WTC11 (cell line): Measurements from ENCODE around the gene SVIL.

Source experiments
- CREB1 ChIP-seq: sonication (generic); formaldehyde crosslinking; IDR thresholded peaks from 2 replicates; pipeline ENCODE4 v1.8.0; 2023; ENCODE audit warnings: mild to moderate bottlenecking, missing genetic modification reagents
- NFYB ChIP-seq: sonication (generic); formaldehyde crosslinking; conservative IDR thresholded peaks from 2 replicates; pipeline ENCODE4 v1.8.0; 2022; ENCODE audit warnings: low read depth, missing genetic modification reagents
- NR2C2 ChIP-seq: sonication (generic); formaldehyde crosslinking; IDR thresholded peaks from 2 replicates; pipeline ENCODE4 v1.8.0; 2022; ENCODE audit warnings: mild to moderate bottlenecking, missing genetic modification reagents
- TCF7 ChIP-seq: sonication (generic); formaldehyde crosslinking; IDR thresholded peaks from 2 replicates; pipeline ENCODE4 v1.8.0; 2022; ENCODE audit warnings: mild to moderate bottlenecking, low read depth, missing genetic modification reagents, moderate library complexity
- TF ChIP-seq, protein P1 (sequence below): fragments of 200-600 bp; IDR thresholded peaks from 2 replicates; pipeline ENCODE4 v1.8.0; 2022; ENCODE audit warnings: antibody characterized with exemption
- TF ChIP-seq, protein P2 (sequence below): sonication (generic); formaldehyde crosslinking; IDR thresholded peaks from 2 replicates; pipeline ENCODE4 v1.8.0; 2022; ENCODE audit warnings: mild to moderate bottlenecking, missing genetic modification reagents
- TF ChIP-seq, protein P3 (sequence below): sonication (generic); formaldehyde crosslinking; IDR thresholded peaks from 2 replicates; pipeline ENCODE4 v1.8.1; 2023; ENCODE audit warnings: mild to moderate bottlenecking, missing genetic modification reagents, moderate library complexity

DNA sequence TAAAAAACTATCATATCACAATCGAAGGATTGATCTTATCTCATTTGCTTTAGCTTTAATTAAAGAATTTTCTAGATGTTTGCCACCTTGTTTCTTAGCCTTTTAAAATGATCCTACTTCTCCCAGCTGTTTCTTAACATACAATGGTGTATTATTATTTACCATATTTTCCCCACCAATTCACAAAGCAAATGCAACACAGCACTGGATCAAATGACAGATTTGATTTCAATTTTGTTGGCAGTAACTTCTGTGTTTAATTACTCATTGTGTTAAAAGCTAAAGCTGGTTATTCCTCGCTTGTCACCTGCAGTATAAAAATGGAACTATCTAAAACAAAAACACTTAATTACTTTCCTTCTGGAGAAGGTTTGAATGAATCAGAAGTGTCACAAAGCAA lies 19.6 kb downstream of the SVIL start:
- TF ChIP-seq TCF7 (CRISPR knock-in tag) (no peak), CREB1 (CRISPR knock-in tag) (no peak), NFYB (no peak), NR2C2 (CRISPR knock-in tag) (no peak)
- TF ChIP-seq, protein P1, sequence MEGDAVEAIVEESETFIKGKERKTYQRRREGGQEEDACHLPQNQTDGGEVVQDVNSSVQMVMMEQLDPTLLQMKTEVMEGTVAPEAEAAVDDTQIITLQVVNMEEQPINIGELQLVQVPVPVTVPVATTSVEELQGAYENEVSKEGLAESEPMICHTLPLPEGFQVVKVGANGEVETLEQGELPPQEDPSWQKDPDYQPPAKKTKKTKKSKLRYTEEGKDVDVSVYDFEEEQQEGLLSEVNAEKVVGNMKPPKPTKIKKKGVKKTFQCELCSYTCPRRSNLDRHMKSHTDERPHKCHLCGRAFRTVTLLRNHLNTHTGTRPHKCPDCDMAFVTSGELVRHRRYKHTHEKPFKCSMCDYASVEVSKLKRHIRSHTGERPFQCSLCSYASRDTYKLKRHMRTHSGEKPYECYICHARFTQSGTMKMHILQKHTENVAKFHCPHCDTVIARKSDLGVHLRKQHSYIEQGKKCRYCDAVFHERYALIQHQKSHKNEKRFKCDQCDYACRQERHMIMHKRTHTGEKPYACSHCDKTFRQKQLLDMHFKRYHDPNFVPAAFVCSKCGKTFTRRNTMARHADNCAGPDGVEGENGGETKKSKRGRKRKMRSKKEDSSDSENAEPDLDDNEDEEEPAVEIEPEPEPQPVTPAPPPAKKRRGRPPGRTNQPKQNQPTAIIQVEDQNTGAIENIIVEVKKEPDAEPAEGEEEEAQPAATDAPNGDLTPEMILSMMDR, result no peak
- TF ChIP-seq, protein P2, sequence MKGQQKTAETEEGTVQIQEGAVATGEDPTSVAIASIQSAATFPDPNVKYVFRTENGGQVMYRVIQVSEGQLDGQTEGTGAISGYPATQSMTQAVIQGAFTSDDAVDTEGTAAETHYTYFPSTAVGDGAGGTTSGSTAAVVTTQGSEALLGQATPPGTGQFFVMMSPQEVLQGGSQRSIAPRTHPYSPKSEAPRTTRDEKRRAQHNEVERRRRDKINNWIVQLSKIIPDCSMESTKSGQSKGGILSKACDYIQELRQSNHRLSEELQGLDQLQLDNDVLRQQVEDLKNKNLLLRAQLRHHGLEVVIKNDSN (CRISPR knock-in tag), result no peak
- TF ChIP-seq, protein P3, sequence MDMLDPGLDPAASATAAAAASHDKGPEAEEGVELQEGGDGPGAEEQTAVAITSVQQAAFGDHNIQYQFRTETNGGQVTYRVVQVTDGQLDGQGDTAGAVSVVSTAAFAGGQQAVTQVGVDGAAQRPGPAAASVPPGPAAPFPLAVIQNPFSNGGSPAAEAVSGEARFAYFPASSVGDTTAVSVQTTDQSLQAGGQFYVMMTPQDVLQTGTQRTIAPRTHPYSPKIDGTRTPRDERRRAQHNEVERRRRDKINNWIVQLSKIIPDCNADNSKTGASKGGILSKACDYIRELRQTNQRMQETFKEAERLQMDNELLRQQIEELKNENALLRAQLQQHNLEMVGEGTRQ (CRISPR knock-in tag), result no peak
